Activated effector memory CD4-positive, alpha-beta T cell treated with Interleukin-2 at 50 U/mL for 16 hours (primary cell): ENCODE measurements around the gene CMPK1.
"Not testable (repeated sequence)": the region's sequence is repeated elsewhere in the genome, so short reads cannot be mapped to it uniquely, and the experiment has no call there.

ENCODE experiments used
- DNase-seq: peaks from one replicate; pipeline ENCODE4 v3.0.0-alpha.2; 2020

Gene CMPK1, protein sequence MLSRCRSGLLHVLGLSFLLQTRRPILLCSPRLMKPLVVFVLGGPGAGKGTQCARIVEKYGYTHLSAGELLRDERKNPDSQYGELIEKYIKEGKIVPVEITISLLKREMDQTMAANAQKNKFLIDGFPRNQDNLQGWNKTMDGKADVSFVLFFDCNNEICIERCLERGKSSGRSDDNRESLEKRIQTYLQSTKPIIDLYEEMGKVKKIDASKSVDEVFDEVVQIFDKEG

DNA sequence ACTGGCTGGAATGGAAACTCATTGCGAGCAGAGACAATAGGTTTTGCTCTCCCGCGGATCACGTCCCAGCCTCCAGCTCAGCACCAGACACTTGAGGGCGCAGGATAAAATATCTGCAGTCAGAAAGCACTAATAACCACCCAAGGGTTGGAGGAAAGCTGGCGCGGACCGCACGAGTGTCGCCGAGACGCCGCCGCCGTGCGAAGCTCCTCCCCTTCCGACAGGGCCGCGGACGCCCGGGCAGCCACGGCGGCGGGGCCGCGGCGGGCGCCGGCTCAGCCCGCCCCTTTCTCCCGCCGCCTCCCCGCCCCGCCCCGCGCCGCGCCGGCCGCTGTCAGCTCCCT, at the start of gene CMPK1:
Gene CMPK1, plus strand, starts transcription at position 213 of the 344 bp plus-strand sequence. CDS start 156 bp downstream, outside the sequence.
- DNase-seq: peak; percentile 70

DNA sequence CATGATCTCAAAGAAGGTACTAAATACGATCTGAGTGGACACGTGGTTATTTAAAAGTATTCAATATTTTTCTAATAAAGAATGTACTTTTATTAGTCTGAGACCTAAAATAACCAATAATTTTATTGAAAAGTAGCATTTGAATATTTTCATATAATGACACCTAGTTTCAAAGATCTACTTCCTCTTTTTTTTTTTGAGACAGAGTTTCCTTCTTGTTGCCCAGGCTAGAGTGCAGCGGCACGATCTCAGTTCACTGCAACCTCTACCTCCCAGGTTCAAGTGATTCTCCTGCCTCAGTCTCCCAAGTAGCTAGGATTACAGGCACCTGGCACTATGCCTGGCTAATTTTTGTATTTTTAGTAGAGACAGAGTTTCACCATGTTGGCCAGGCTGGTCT, 45.5 kb upstream of the CMPK1 start:
- DNase-seq: not testable (repeated sequence)

DNA sequence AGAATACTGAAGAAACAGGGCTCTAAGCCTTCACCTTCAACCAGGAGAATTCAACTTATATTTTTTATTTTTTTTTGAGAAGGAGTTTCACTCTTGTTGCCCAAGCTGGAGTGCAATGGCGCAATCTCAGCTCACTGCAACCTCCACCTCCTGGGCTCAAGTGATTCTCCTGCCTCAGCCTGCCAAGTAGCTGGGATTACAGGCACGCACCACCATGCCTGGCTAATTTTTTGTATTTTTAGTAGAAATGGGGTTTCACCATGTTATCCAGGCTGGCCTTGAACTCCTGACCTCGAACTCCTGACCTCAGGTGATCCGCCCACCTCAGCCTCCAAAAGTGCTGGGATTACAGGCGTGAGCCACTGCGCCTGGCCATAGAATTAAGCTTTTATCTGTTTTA, 38.7 kb upstream of the CMPK1 start:
- not testable (repeated sequence) for DNase-seq

DNA sequence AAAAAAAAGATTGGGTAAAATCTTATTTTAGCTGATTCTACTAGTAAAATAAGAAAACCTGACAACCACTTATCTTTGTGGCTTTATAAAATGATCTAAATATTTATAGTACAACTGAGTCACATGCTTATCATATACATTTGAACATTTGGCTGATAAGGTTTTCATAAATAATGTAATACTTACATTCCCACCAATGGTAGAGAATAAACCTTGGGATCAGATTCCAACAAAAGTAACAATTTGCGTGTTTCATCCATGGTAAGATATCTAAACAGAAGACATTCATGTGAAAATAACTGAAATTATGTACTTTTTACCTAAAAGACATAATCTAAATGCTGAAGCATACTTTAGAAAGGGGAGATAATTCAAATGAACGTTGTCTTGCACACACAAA, 38.0 kb upstream of the CMPK1 start:
- no peak for DNase-seq

DNA sequence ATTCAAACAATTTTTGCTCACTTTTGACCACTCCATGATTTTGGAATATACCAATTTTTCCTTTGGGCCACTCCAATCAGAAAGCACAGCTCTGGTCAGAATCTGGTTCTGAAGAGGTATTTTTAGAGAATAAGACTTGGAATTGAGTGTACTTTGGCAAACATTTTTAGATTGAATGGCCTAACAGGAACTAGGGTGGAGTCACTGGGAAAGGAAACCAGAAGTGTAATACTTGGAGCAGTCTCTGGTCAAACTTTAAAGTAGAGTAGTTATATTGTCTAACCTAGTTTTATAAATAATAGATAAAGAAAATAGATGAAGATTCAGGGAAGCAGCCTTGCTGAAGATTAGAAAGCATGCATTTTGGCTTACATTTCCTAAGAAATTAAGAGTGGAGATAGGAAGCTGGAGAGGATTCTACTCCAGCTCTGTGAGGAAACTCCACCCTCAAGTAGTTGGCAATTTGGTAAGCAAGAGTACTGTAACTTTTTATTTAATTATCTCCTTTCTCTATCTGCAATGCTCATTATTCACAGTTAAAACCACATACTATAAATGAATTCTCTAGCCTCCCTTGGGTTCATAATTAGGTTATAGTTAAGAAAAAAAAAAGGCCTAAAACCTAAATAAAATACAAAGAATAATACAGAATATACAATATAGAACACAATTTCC, 35.4 kb upstream of the CMPK1 start:
- no peak for DNase-seq

DNA sequence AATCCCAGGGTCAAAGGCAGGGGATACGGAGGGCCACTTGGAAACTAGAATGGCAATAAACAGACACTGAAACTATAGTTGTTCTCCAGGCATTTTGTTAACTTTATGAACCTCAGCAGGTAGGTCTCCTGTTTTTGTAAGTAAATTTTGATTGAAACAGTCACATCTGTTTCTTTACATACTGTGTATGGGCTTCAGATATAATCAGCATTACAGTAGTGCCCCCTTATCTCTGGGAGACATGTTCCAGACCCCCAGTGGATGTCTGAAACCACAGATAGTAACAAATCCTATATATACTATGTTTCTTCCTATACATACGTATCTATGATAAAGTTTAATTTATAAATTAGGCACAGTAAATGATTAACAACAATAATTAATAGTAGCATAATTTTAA, 31.1 kb upstream of the CMPK1 start:
- DNase-seq: no peak

DNA sequence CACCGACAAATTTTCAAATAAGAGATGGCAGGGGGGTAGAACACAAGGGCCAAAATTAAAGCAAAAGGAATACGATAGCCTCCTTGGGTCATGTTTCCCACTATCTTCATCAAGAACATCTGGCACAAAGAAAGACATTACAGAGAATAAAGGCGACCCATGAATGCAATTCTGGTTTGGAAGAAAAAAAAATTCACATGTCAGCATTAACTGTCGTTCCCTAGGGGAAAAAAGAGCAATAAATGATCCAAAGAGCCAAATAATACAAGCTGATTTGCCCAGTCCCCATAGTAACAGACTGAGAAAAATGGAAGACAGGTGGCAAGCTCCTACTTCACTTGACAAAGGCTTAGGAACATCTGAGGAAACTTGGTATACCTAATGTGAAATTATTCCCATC, 24.2 kb upstream of the CMPK1 start:
- no peak for DNase-seq

DNA sequence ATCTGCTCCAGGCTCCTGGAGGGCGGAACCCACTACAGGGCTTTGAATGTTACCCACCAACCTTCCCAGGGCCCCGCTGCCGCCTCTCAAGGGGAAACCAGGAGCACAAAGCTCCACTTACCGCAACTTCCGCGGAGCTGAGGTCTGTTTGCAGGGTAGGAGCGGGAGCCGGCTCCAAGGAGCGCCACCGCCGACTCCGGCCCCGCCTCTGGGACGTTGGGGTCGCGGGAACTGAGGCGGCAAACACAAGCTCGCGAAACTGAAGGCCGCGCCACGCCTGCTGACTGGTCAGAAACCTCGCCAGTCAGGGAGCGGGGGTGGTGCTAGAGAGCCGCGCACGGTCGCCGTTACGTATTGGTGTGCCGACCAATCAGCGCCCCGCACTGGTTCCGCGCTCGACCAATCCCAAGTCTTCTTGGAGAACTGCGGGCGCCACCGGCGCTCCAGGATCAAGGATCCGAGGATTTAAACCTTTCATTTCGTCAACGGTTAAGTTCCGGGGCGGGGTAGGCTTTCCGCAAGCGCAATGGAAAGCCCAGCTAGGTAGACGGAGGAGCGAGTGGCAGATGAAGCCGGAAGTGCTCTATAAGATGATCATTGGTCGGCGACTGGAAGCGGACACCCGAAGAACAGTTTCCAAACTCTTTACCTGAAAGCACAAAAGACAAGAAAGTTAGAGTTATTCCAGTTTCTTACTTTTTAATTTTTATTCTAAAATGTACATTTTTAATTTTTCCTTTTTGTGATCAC, 19.5 kb upstream of the CMPK1 start, which contains the start of gene STIL:
Gene STIL, minus strand, starts transcription at position 233 of the 750 bp plus-strand sequence. CDS start 3,828 bp downstream, outside the sequence.
- peak; percentile 96 for DNase-seq

DNA sequence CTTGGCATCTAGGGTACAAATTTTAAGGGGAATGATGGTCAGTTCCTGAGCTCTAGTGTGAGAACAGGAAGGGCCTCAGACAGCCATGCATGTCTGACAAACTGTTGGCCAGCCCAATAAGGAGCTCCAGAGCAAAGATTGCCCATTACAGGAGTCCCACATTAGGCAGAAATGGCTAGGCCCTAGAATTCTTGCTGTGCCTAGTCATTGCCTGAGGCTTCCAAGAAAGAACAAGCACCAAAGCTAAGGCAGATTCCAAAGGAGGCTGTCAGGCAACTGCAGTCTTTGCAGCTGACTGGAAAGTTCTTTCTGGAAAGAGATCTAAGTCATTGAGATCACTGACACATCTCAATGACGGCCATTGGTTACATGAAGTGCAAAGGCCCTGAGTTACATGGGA, 15.7 kb upstream of the CMPK1 start:
- DNase-seq: no peak

DNA sequence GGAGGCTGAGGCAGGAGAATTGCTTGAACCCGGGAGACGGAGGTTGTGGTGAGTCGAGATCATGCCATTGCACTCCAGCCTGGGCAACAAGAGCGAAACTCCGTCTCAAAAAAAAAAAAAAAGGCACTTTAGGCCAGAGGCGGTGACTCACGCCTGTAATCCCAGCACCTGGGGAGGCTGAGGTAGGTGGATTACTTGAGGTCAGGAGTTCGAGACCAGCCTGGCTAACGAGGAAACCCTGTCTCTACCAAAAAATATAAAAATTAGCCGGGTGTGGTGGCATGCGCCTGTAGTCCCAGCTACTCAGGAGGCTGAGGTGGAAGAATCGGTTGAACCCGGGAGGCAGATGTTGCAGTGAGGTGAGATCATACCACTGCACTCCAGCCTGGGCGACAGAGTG, 13.6 kb upstream of the CMPK1 start:
- not testable (repeated sequence) for DNase-seq

DNA sequence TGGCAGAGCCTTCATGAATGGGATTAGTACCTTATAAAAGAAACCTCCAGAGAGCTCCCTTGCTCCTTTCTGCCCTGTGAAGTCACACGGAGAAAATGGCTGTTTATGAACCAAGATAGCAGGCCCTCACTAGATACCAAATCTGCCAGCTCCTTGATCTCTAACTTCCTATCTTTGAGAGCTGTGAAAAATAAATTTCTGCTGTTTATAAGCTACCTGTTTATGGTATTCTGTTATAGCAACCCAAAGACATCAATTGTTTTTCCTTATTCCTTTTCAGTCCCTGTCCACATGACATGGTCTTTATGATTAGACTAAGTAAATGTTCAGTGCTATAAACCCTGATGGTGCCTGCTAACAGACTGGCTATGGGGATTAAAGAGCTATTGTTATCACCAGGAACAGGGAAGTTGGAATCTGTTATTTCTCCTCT, 10.0 kb upstream of the CMPK1 start:
- no peak for DNase-seq

DNA sequence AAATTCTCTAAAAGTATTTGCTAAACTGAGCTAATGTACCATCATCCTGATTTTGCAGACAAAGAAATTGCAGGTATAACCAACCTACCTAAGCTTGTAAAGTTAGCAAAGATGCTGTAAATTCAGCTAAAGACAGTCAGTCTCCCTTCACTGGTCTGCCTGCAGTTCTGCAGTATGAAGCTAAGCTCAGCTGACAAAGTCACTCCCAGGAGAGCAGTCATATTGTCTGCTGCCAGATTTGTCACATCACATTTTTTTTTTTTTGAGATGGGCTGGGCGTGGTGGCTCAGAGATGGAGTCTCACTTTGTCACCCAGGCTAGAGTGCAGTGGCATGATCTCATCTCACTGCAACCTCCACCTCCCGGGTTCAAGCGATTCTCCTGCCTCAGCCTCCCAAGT, 8.9 kb upstream of the CMPK1 start:
- no peak for DNase-seq

DNA sequence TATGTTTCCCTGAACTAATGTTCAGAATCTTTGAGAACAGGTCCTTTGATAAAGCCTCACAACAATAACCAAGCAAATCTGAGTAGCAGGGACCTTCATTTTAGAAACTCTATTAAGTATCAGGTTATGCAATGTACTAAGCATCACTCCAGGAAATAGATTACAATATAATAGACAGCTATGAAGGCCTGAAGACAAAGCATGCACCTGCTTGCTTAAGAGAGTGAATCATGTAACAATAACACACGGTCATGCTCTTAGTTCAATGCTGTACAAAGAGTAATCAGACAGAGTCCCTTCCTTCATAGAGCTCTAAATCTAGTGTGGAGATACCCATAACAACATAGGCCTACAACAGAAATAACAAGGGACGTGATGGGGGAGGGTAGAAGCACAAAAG, 8.1 kb upstream of the CMPK1 start:
- no peak for DNase-seq

DNA sequence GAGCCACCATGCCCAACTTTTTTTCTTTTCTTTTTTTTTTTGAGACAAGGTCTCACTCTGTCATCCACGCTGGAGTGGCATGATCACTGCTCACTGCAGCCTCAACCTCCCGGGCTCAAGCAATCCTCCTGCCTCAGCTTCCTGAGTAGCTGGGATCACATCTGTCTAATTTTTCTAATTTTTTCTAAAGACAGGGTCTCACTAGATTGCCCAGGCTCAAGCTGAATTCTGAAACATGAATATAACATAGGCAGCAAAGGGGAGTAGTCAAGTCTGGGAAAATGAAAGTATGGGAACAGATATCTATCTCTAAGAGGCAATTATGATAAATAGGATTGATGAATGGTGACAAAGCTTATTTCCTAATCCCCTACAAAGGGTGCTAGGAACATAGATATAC, 7.3 kb upstream of the CMPK1 start:
- no peak for DNase-seq

DNA sequence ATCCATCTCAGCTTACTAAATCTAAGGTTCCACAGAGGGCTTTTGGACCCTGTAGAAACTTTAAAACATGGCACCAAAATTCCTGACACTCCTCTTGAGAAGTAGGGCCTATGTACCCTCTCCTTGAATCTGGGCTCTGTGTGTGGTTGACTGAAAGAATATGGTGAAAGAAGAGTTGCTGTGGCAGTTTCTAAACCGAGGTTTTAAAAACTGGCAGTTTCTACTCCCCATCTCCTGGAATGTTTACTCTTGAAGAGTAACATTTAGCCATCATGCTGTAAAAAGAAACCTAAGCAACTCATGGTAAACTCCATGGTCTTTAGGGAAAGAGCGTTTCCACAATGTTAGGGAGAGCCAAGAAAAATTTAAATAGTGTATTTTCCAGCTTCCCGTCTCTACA, 4.6 kb upstream of the CMPK1 start:
- DNase-seq: no peak

DNA sequence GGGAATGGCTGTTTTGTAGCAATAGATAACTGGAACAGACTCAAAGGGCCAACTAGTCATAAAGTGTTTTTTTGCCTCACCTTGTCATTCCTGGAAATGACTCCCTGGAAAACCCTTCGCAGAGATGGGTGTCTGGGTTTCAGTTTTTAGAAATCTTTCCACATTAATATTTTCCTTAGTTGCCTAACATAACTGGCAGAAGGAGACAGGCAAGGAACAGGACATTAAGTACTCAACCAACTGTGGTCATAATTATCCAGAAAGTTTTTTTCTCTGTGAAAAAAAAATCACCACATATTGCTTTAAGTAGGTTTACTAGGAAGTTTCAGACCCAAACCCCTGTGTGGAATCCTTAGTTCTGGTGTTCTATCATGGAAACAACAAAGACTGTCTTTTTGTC, 3.4 kb upstream of the CMPK1 start:
- no peak for DNase-seq

DNA sequence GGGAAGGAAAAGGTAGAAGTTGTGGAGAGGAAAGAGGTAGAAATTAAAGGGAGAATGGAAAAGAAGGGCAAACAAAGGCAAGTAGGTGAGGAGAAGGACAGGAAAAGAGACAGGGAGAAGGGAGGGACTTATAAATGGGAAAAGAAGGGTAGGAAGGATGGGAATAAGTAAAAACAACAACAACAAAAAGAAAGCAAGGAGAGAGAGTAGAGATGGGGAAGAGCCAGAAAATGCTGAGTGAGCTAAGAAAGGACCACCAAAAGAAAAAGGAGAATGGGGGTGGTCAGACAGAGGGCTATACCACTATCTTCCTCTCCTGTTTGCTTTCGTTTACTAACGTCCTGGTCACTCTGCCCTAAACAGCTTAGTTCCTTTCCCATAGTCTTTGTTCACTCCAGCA, 1.7 kb upstream of the CMPK1 start:
- DNase-seq: no peak

DNA sequence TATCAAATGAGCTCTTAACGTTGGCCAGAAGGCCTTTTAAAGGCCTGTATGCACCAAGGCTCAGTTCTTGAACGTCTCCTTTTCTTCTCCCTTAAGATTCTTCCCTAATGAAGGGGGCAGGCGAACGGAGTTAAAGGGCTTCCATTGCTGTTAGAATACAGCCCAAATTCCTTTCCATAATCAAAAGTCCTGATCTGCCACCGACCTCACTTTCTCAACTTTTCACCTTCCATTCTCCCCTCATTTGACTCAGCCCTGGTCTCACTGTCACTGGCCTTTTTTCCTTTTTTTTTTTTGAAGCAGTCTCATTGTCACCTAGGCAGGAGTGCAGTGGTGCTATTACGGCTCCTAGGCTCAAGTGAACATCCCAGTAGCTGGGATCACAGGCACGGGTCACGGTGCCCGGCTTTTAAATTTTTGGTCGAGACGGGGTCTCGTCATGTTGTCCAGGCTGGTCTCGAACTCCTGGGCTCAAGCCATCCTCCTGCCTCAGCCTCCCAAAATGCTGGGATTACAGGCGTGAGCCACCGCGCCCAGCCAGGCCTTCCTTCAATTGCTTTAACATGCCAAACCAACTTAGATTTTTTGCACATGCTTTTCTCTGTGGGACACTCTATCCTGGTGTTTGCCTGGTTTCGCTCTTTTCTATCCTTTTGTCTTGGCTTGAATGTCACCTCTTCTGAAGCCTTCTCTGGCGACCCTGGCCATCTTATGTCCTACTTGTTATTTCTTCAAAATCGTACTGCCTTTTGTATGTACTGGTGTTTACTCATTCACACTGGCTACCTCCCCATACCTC, 612 bp upstream of the CMPK1 start:
- DNase-seq: no peak

DNA sequence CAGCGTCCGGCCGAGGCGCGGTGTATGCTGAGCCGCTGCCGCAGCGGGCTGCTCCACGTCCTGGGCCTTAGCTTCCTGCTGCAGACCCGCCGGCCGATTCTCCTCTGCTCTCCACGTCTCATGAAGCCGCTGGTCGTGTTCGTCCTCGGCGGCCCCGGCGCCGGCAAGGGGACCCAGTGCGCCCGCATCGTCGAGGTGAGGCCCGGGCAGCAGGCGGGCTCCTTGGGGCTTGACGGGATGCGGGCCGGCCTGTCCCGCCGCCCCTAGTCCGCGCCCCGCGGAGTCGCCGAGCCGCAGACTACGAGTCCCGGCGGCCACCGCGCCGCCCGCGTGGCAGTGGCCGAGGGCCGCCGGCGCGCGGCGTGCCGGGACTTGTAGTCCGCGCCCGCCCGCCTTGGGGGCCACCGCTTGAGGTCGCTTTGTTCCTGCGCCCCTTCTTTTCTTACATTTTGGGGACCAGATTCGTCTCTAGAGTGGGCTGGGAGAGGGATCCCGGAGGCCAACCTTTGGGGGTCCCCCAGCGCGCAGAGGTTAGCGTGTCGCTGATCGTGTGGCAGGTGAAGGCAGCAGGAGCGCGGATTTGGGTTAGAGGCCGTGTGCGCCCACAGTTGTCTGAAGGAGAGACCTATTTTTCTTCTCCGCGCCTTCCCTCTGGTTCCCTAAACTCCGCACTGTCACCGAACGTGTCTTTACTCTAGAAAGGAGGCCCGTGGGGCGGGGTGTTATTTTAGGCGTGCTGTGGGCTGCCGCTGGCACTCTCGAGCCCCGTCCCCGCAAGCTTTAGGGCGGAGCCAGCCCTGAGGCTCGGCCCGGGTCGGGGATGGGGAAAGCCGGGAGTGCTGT, 553 bp downstream of the CMPK1 start:
- peak; percentile 64 for DNase-seq

DNA sequence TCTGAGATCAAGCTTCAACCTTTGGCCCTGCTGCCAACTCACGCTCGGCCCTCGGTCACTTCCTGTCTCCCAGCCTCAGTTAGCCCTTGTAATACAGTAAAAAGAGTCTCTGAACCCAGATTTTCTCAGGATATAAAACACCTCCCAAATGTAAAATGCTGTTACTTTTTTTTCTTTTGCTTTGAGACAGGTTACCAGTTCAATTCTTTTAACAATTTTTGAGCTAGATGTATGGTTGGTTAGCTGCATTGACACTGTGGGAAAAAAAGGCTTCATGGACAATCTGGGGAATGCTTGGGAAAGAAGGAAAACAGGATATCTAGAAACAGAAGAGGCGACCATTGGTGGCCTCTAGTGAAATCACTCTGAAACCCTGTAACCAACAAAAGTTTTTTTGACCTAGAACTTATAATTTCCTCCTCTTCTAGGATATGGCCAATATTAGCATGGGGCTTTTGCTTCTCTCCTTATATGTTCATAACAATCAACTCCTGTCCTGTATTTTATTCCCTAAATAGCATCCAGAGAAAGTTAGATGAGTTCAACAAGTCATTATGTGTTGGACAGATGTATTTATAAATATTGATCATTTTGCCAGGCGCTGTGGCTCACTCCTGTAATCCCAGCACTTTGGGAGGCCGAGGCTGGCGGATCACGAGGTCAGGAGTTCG, 1.3 kb downstream of the CMPK1 start:
- no peak for DNase-seq

DNA sequence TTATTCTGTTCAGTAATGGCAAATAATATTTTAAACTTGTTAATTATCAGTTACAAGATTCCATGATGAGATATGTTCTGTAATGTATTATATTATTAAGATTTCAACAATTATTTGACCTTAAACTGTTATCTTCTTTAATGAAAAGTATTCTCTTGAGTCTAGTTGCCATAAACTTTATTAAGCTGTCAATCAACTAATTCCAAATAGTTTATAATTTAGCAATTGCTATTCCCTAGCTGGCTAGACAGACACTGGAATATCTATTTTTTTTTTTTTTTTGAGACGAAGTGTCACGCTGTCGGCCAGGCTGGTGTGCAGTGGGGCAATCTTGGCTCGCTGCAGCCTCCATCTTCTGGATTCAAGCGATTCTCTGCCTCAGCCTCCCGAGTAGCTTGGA, 3.8 kb downstream of the CMPK1 start:
- no peak for DNase-seq
